ENCODE data around the gene BIK.

The BIK gene

GRCh38 chr22:43110444-43110926 is at the start of gene BIK:
Gene BIK, plus strand, starts transcription at chr22:43110750. Its CDS starts 13,273 bp downstream, at chr22:43124023.
- Mint-ChIP-seq H3K4me1 (ENCODE audit: low read depth) (peaks cover 8% of the 10 kb centered on the region), H3K27me3 (peaks cover 8% of the 10 kb centered on the region)

GRCh38 chr22:43066134-43066533 is 44.4 kb upstream of the BIK start:
- H3K27me3 Mint-ChIP-seq, result no peaks in the 10 kb centered on the region
- no peak overlapping the region for H3K27ac Mint-ChIP-seq
- H3K9me3 Mint-ChIP-seq, result no peaks in the 10 kb centered on the region
- H3K4me1 Mint-ChIP-seq (ENCODE audit: low read depth), result no peaks in the 10 kb centered on the region
- H3K4me3 Mint-ChIP-seq, result no peak overlapping the region
- H3K36me3 Mint-ChIP-seq (ENCODE audit: low read depth), result peaks cover 4% of the 10 kb centered on the region

More at GRCh38 chr22:43110444-43110926, at the start of gene BIK:
- Mint-ChIP-seq H3K36me3 (ENCODE audit: low read depth) (no peaks in the 10 kb centered on the region), H3K9me3 (no peaks in the 10 kb centered on the region), H3K27ac (no peak within 1 kb of the TSS), H3K4me3 (peak within 1 kb of the TSS; percentile 65)

- Mint-ChIP-seq H3K4me1 (ENCODE audit: low read depth) (no peaks in the 10 kb centered on the region), H3K27me3 (no peaks in the 10 kb centered on the region), H3K9me3 (no peaks in the 10 kb centered on the region), H3K36me3 (ENCODE audit: low read depth) (peaks cover 1% of the 10 kb centered on the region), H3K27ac (no peak overlapping the region), H3K4me3 (no peak overlapping the region)
These were observed 43.6 kb upstream of the BIK start for GRCh38 chr22:43066844-43067385.

GRCh38 chr22:43077121-43077877 is 33.3 kb upstream of the BIK start:
- H3K9me3 Mint-ChIP-seq, result no peaks in the 10 kb centered on the region
- H3K27me3 Mint-ChIP-seq, result no peaks in the 10 kb centered on the region
- H3K27ac Mint-ChIP-seq, result no peak overlapping the region
- no peak overlapping the region for H3K4me3 Mint-ChIP-seq
- no peaks in the 10 kb centered on the region for H3K4me1 Mint-ChIP-seq (ENCODE audit: low read depth)
- no peaks in the 10 kb centered on the region for H3K36me3 Mint-ChIP-seq (ENCODE audit: low read depth)

DNA sequence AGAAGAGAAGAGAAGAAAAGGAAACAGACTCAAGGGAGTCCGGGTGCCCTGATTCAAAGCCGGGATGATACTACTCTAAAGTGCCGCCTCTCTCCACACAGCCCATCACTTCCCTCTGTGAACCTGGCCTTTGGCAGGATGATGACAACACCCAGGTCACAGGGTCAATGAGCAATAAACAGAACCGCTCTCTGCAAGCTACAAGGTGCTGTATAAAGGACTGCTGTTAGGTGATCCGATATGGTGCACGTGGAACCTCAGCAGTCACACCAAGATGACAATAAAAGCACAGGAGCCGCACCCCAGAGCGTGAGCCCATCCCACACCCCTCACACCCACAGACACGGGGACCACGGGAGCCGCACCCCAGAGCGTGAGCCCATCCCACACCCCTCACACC is 32.0 kb upstream of the BIK start:
- Mint-ChIP-seq H3K9me3 (no peaks in the 10 kb centered on the region), H3K27ac (no peak overlapping the region), H3K4me1 (ENCODE audit: low read depth) (no peaks in the 10 kb centered on the region), H3K36me3 (ENCODE audit: low read depth) (no peaks in the 10 kb centered on the region), H3K4me3 (no peak overlapping the region), H3K27me3 (no peaks in the 10 kb centered on the region)

DNA sequence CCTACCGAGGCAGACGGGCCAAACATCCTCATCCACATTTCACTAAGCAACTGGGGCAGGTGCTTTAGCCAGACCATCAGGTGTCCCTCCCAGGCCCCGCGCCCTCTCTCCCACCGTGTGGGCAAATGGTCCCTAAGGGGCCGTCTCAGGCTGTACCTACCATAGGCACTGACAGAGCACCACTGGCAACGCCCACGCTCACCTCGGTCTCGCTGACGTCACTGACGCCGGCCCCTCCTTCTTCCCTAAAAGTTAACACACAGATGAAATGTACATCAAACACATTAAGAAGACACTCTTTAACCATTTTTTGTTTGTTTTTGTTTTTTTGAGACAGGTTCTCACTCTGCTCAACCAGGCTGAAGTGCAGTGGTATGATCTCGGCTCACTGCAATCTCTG is 30.8 kb upstream of the BIK start:
- Mint-ChIP-seq H3K9me3 (no peaks in the 10 kb centered on the region), H3K4me1 (ENCODE audit: low read depth) (no peaks in the 10 kb centered on the region), H3K36me3 (ENCODE audit: low read depth) (no peaks in the 10 kb centered on the region), H3K4me3 (no peak overlapping the region), H3K27ac (no peak overlapping the region), H3K27me3 (no peaks in the 10 kb centered on the region)

DNA sequence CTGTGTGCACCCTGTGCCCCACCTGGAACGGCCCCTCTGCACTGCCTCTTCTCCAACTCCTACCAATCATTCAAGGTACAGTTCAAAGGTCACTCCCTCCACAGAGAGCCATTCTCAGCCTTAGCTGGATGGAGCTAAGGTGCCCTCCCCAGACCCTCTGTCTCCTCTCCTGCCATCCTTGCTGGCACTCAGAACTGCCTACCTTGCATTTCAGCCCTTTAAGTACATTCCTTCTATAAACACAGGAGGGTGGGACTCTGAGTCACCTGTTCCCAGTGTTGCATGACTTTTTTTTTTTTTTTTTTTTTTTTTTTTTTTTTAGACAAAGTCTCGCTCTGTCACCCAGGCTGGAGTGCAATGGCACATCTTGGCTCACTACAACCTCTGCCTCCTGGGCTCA is 29.9 kb upstream of the BIK start:
- no peak overlapping the region for H3K27ac Mint-ChIP-seq
- no peaks in the 10 kb centered on the region for H3K36me3 Mint-ChIP-seq (ENCODE audit: low read depth)
- H3K27me3 Mint-ChIP-seq, result no peaks in the 10 kb centered on the region
- no peaks in the 10 kb centered on the region for H3K9me3 Mint-ChIP-seq
- H3K4me3 Mint-ChIP-seq, result no peak overlapping the region
- H3K4me1 Mint-ChIP-seq (ENCODE audit: low read depth), result no peaks in the 10 kb centered on the region

DNA sequence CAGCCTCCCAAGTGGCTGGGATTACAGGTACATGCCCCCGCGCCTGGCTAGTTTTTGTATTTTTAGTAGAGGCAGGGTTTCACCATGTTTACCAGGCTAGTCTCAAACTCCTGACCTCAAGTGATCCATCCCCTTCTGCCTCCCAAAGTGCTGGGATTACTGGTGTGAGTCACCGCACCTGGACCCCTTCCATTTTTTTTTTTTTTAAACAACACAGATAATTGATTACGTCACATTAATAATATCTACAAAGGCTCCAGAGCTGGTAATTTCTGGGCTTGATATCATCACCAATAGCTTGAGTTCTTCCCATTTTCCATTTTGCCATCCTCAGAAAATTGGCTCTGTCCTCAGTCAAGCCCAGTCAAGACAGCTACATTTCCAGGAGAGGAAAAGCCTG is 28.6 kb upstream of the BIK start:
- H3K9me3 Mint-ChIP-seq, result no peaks in the 10 kb centered on the region
- H3K27me3 Mint-ChIP-seq, result no peaks in the 10 kb centered on the region
- H3K4me3 Mint-ChIP-seq, result no peak overlapping the region
- H3K27ac Mint-ChIP-seq, result no peak overlapping the region
- H3K4me1 Mint-ChIP-seq (ENCODE audit: low read depth), result peaks cover 10% of the 10 kb centered on the region
- H3K36me3 Mint-ChIP-seq (ENCODE audit: low read depth), result no peaks in the 10 kb centered on the region

DNA sequence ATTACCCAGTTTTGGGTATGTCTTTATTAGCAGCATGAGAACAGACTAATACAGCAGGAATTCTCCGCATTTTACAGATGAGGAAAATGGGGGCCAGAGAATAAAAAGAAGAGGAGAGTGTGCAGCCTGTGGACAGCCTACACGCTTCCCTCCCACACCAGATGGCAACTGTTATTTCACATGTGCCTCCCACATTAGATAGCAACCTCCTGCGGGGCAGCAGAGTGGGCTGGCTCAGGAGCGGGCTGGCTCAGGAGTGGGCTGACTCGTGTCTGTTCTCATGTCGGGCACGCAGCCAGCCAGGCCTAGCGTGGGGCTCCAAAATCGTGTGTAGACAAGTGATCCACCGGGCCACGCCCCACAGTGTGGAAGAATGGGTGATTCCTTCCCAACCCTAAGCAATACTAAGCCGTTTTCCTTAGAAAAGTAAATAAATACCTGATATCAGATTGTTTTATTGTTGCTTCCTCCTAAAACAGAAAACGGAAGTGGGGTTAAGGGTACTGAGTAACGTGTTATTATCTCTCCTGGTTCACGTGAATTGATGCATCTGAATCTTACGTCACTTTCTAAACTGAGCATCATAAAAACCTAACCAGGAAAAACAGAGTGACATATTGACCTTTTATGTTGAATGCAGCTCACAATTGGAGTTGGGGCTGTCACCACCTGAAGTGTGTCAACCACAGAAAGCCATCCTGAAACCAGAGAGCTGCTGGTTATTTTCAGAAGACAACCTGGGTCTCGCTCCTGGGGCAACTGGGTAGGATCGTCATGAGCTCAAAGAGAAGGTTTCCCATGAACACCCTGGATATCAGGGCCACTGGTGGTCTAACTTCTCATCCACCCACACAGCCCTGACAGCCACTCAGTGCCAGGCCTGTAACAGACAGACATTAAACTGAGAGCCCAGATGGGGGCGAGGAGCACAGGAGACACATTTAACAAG is 24.6 kb upstream of the BIK start:
- Mint-ChIP-seq H3K27ac (no peak overlapping the region), H3K4me1 (ENCODE audit: low read depth) (peaks cover 23% of the 10 kb centered on the region), H3K36me3 (ENCODE audit: low read depth) (no peaks in the 10 kb centered on the region), H3K27me3 (no peaks in the 10 kb centered on the region), H3K9me3 (no peaks in the 10 kb centered on the region), H3K4me3 (no peak overlapping the region)

GRCh38 chr22:43088627-43088983 is 21.9 kb upstream of the BIK start:
- no peaks in the 10 kb centered on the region for H3K36me3 Mint-ChIP-seq (ENCODE audit: low read depth)
- peak overlapping the region; percentile 89 for H3K4me3 Mint-ChIP-seq
- H3K4me1 Mint-ChIP-seq (ENCODE audit: low read depth), result peaks cover 23% of the 10 kb centered on the region
- peak overlapping the region; percentile 93 for H3K27ac Mint-ChIP-seq
- H3K27me3 Mint-ChIP-seq, result no peaks in the 10 kb centered on the region
- no peaks in the 10 kb centered on the region for H3K9me3 Mint-ChIP-seq

DNA sequence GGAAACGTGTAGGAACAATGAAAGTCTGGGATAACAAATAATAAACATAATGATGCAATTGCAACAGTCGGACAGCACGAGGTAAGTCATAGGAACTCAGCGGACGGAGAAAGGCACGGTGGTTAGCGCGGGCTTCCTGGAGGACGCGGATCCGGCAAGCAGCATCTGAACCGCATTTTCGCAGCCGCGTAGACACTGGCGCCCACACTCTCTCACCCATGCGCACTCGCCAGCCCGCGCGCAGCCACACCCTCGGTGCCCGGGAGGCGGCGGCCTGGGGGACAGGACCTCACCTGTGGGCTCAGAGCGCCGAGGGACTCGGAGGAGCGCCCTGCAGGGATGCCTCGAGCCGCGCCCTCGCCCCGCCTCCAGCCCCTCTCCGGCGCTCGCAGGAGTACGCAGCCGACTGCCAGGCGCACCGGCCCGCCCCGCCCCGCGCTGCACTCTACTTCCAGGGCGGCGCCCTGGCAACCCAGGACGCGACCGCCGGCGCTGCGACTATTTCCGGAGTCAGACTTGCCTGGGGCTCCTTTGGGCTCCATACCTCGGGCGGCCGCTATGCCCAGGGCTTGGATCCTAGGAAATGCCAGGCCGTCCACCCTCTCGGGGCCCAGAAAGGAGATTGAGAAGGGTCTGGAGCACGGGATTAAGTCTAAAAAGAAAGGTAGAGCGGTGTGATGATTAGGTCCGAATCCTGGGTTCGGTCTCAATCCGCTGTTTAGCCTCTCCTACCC is 21.4 kb upstream of the BIK start, which contains the start of gene TTLL1:
Gene TTLL1, minus strand, starts transcription at position 408 of the 734 bp plus-strand sequence. CDS start 13,805 bp downstream, outside the sequence.
- Mint-ChIP-seq H3K36me3 (ENCODE audit: low read depth) (no peaks in the 10 kb centered on the region), H3K4me3 (peak within 1 kb of the TSS; percentile 89), H3K9me3 (no peaks in the 10 kb centered on the region), H3K27me3 (no peaks in the 10 kb centered on the region), H3K4me1 (ENCODE audit: low read depth) (peaks cover 23% of the 10 kb centered on the region), H3K27ac (peak within 1 kb of the TSS; percentile 93)

GRCh38 chr22:43090130-43090789 is 20.3 kb upstream of the BIK start:
- H3K27ac Mint-ChIP-seq, result peak overlapping the region; percentile 63
- H3K27me3 Mint-ChIP-seq, result no peaks in the 10 kb centered on the region
- H3K4me1 Mint-ChIP-seq (ENCODE audit: low read depth), result peaks cover 23% of the 10 kb centered on the region
- no peaks in the 10 kb centered on the region for H3K9me3 Mint-ChIP-seq
- peak overlapping the region; percentile 89 for H3K4me3 Mint-ChIP-seq
- H3K36me3 Mint-ChIP-seq (ENCODE audit: low read depth), result no peaks in the 10 kb centered on the region

DNA sequence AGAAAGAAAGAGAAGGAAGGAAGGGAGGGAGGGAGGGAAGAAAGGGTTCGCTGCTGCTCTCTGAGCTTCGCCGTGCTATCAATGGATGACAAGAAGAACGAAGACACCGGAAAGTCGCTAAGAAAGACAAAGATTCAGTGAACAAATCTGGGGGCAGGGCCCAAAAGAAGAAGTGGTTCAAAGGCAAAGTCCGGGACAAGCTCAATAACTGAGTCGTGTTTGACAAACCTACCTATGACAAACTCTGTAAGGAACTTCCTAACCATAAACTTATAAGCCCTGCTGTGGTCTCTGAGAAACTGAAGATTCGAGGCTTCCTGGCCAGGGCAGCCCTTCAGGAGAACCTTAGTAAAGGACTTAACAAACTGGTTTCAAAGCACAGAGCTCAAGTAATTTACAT is 18.5 kb upstream of the BIK start:
- no peak overlapping the region for H3K4me3 Mint-ChIP-seq
- H3K27me3 Mint-ChIP-seq, result no peaks in the 10 kb centered on the region
- H3K27ac Mint-ChIP-seq, result no peak overlapping the region
- no peaks in the 10 kb centered on the region for H3K36me3 Mint-ChIP-seq (ENCODE audit: low read depth)
- H3K9me3 Mint-ChIP-seq, result peaks cover 8% of the 10 kb centered on the region
- H3K4me1 Mint-ChIP-seq (ENCODE audit: low read depth), result peaks cover 12% of the 10 kb centered on the region

GRCh38 chr22:43094085-43094484 is 16.5 kb upstream of the BIK start:
- Mint-ChIP-seq H3K4me1 (ENCODE audit: low read depth) (peaks cover 7% of the 10 kb centered on the region), H3K27me3 (no peaks in the 10 kb centered on the region), H3K4me3 (no peak overlapping the region), H3K9me3 (peaks cover 8% of the 10 kb centered on the region), H3K36me3 (ENCODE audit: low read depth) (no peaks in the 10 kb centered on the region), H3K27ac (no peak overlapping the region)
